ENCODE measurements around the gene USP4. TPM values are rescaled to one million over a fixed set of nuclear protein-coding genes. Genes with fewer than 3 reads are reported as not detected.
"Not testable (repeated sequence)": the region's sequence is repeated elsewhere in the genome, so short reads cannot be mapped to it uniquely, and the experiment has no call there.

The USP4 gene, protein sequence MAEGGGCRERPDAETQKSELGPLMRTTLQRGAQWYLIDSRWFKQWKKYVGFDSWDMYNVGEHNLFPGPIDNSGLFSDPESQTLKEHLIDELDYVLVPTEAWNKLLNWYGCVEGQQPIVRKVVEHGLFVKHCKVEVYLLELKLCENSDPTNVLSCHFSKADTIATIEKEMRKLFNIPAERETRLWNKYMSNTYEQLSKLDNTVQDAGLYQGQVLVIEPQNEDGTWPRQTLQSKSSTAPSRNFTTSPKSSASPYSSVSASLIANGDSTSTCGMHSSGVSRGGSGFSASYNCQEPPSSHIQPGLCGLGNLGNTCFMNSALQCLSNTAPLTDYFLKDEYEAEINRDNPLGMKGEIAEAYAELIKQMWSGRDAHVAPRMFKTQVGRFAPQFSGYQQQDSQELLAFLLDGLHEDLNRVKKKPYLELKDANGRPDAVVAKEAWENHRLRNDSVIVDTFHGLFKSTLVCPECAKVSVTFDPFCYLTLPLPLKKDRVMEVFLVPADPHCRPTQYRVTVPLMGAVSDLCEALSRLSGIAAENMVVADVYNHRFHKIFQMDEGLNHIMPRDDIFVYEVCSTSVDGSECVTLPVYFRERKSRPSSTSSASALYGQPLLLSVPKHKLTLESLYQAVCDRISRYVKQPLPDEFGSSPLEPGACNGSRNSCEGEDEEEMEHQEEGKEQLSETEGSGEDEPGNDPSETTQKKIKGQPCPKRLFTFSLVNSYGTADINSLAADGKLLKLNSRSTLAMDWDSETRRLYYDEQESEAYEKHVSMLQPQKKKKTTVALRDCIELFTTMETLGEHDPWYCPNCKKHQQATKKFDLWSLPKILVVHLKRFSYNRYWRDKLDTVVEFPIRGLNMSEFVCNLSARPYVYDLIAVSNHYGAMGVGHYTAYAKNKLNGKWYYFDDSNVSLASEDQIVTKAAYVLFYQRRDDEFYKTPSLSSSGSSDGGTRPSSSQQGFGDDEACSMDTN
- total RNA-seq (ENCODE audit: insufficient read depth, low replicate concordance) = 14.4 TPM

DNA sequence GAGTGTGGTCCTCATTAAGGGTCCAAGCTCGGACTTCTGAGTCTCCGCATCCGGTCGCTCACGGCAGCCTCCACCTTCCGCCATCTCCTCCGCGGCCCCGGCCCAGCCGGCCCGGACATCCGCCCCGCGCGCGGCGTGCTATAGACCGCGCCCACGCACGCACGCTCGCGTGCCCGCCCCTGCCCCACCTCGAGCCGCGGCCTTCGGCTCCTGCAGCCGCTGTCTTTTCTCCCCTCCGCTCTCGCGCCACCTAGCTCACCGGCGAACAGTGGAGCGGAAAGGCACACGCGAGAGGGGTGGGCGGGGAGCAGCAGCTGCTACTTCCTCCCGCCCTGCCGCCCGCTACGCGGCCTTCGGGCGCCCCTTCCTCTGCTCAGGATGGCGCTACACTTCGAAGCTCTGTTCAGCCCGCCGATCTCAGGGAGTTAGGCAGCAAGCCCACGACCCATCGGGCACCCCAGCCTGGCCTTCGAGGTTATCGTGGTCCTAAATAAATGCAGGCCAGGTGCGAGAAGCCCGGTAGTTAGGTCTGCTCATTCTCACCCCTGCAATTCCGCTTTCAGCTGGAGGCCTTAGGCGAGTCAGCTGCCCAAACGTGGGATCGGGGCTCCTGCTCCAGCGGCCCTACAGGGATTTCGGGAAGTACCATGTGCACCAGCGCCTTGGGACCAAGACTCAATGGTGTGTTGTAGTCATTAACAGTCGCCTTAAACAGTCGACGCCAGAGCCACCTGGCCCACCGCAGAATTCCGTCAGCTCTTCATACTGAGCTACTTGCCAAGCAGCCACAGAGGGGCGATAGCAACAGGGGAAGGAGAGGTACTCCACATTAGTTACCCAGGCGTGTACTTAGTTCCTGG lies at the start of gene USP4:
USP4 (minus strand) TSS at position 113 of the 860 bp plus-strand sequence; CDS start at position 84, 29 bp downstream.
- peak; percentile 96 for DNase-seq (ENCODE audit: low spot score)

DNA sequence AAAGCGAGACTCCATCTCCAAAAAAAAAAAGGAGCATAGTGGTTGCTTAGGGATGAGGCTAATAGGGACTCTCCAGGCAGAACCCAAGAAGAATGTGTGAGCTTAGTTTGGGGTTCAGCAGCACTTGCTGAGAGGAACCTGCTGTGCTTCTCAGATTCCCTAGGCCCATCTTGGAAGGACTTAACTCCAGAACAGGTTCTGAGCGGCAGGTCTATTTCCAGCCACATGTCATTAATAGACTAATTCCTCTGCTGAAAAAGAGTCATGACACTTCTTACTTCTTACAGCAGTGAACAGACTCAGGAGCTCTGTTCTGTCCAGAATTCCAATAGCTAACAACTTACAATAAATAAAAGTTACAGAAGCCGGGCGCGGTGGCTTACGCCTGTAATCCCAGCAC lies 49.4 kb upstream of the USP4 start:
- DNase-seq (ENCODE audit: low spot score) = no peak

DNA sequence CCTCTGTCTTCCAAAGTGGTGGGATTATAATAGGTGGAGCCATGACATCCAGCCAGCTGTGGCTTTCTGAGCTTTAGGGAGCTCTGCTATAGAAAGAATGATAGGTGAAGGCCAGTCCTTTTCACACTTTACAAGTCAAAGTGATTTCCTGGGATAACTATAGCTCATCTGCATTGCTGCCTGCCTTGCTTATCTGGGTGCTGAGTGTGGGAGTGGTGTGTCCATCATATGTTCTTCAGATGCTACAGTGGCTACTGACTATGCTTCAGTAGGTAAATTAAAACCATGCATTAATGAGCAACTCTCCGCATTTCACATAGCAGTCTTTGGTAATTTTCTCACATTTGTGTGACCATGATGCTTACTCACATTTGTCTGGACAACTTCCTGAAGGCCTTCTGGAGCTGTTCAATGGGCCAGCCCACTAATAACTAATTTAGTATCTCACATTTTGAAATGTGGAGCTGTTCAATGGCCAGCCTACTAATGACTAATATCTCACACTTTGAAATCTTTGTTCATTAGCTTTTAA lies 48.5 kb upstream of the USP4 start:
- DNase-seq (ENCODE audit: low spot score) = no peak

DNA sequence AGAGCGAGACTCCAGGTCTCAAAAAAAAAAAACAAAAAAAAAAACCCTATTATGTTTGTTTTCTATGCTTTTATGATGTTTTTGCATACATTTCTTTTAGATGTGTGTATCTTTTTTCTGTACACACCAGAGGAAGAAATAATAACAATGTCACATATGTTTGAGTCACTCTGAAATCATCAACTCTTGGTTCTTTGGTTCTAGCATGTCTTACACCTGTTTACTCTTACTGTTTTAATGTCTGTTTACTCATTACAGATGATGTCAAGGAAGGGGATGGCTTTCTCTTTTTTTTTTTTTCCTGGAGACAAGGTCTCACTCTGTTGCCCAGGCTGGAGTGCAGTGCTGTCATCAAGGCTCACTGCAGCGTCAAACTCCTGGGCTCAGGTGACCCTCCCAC lies 47.9 kb upstream of the USP4 start:
- DNase-seq (ENCODE audit: low spot score) = no peak

DNA sequence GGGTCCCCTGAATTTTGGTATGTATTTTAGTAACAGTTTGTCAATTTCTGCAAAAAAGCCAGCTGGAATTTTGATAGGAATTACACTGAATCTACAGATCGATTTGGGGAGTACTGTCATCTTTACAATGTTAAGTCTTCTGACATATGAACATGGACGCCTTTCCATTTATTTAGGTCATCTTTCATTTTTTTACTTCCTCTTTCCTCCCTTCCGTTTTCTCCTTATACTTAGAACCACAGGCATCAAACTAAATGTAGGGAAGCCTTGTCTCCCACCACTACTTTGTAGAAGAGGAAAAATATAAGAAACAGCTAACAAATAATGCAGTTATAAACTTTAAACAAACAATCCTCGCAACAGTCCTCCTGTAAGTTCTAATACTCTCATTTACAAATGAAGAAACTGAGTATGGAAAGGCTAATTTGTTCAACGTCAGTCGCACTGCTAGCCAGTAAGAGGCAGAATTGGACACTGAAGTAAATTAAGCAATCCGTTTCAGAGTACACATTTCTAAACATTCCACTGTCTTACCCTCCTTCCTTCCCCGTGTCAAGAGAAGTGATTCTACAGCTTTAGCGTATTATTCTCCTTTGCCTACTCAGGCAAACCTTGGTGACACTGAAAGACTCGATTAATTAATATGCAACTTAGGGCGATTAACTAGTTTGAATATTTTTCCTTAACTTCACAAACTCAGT lies 46.4 kb upstream of the USP4 start:
- DNase-seq (ENCODE audit: low spot score) = no peak

DNA sequence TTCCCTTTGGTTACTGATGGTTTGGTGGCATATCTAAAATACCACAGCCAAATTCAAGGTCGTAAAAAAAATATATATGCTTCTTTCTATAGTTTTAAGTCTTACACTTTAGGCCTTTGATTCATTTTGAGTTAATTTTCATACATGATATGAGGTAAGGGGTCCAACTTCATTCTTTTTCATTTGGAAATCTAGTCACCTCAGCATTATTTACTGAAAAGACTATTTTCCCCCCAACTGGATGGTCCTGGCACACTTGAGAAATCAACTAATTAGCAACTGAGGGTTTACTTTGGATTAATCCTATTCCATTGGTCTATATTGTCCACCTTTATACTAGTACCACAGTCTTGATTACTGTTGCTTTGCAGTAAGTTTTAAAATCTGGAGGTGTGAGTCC lies 45.8 kb upstream of the USP4 start:
- no peak for DNase-seq (ENCODE audit: low spot score)

DNA sequence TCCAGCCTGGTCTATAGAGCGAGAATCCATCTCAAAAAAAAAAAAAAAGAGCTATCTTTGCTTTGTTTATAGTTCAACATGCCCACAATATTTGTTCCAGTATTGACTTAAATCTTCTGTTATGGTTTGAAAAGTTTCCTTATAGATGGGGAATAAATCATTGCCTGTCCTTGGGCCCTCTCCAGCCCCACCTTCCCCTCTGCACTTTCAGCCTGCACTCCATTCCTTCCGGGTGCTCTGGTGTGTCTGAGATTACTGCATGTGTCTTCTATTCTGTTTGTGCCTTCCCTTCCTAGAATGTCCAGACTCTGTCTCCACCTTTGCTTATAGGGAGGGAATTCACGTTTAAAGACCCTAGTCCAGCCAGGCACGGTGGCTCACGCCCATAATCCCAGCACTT lies 43.5 kb upstream of the USP4 start:
- no peak for DNase-seq (ENCODE audit: low spot score)

DNA sequence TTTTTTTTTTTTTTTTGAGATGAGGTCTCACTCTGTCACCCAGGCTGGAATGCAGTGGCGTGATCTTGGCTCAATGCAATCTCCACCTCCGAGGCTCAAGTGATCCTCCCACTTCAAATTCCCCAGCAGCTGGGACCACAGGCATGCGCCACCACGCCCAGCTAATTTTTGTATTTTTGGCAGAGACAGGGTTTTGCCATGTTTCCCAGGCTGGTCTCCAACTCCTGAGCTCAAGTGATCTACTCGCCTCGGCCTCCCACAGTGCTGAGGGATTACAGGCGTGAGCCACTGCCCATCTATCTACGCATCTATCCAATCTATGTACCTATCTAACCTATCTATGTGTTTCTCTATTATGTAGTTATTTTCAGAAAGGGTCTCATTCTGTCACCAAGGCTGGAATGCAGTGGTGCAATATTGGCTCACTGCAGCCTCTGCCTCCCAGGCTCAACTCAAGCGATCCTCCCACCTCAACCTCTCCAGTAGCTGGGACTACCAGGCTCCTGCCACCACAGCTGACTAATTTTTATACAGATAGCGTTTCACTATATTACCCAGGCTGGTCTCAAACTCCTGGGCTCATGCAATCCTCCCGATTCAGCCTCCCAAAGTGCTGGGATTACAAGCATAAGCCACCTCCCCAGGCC lies 38.5 kb upstream of the USP4 start:
- DNase-seq (ENCODE audit: low spot score) = peak; percentile 16

DNA sequence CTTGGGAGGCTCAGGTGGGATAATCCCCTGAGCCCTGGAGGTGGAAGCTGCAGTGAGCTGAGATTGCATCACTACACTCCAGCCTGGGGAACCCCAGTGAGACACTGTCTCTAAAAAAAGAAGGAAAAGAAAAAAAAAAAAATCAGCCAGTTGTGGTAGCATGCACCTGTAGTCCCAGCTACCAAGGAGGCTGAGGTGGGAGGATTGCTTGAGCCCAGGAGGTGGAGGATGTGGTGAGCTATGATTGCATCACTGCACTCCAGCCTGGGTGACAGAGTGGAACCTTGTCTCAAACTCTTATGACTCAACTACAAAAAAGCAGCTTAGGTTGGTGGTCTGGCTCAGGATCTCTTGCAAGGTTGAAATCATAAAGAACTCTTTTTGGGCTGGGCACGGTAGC lies 37.6 kb upstream of the USP4 start:
- no peak for DNase-seq (ENCODE audit: low spot score)

DNA sequence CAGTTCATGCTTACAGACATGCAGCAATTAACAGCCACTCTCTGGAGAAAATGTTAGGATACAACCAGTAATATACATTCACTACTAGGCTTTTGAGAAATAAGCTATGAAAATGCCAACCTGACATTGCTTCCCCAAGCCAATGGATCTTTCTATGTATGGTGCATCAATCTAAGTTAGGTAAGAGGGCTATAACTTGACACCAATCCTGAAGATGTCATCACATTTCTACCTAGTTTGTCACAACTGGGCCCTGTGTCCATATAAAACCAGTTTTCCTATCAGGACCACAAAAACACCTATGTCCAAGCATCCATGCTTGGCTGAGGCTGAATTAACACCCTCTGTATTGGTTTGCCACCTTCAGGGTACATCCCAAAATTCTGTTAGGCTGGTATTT lies 32.1 kb upstream of the USP4 start:
- DNase-seq (ENCODE audit: low spot score) = no peak

DNA sequence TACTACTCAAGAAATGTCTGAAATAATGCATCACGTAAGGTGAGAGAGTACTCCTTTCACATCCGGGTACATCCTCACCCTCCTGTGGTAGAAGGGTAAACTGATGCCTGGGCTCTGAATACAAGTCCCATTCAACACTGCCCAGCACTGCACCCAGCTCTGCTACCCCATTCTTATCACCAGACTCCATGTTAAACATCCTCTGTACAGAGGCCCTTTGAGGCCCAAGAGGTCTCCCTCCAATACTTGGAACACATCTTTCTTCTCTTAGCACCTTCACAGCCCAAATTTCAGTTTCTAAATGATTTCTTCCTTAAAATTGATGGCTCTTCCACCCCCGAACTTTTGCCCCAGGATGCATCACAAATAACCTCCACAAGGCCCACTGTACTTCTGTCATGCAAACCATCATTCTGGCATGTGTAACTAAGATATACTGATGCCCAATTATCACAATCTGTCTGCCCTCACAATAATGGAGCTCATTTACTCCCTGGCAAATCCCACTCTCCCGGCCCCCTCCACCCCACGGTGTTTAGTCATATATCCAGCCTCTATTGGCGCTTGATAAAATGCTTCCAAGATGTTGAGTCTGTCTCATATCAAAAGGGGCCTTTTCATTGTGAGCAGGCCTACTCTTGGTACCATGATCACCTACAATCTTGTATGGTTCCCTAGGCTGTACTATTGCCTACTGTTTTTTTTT lies 30.9 kb upstream of the USP4 start:
- no peak for DNase-seq (ENCODE audit: low spot score)

DNA sequence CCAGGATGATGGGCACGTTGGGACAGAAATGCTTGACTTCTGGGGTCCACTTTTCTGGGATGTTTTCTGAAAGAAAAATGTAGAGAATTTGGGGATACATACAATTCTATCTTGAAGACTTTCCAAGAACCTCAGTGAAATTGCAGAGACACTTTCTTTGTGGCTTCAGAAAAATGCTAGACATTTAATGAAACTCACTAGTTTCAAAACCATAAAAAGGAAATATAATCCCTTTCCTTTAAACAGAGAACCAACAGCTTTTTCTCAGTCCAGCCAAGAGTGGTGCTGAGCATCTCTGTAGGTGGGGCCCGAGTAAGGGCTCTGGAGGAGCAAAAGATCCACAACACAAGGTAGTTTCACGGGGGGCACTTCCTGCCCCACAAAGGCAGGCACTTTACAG lies 22.7 kb upstream of the USP4 start:
- DNase-seq (ENCODE audit: low spot score) = no peak

DNA sequence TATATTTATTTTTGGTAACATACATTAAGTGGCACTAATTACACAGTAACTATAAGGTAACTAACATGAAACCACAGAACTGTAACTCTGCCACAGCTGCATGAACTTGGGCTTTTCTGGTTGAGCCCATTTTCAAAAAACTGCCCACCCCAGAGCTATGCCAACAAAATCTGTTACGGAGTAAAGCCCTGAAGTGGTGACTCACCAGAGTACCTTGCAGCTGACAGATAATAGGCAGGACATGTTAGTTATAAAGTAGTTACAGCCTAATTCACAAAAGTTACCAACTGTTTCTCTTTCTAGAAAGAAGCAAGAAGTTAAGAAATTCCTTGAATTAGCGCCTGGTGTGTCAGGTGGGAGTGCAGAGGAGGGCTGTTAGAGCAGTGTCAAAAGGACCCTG lies 19.8 kb upstream of the USP4 start:
- DNase-seq (ENCODE audit: low spot score) = no peak

DNA sequence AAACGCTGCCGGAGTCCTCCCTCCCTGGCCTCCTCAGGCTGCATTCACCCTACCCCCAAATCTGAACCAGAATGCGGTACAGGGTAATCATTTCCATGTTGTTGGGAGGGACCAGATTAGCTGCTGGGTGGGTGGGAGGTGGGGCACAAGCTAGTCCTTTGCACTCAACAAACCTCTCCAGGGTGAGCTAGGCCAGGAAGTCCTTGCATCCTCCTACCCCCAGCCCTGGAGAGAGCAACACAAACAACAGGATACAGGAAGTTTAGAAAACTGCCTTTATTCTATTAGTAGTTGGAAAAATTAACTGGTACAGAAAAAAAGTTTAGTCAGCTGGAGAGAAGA lies 19.0 kb upstream of the USP4 start:
- no peak for DNase-seq (ENCODE audit: low spot score)

DNA sequence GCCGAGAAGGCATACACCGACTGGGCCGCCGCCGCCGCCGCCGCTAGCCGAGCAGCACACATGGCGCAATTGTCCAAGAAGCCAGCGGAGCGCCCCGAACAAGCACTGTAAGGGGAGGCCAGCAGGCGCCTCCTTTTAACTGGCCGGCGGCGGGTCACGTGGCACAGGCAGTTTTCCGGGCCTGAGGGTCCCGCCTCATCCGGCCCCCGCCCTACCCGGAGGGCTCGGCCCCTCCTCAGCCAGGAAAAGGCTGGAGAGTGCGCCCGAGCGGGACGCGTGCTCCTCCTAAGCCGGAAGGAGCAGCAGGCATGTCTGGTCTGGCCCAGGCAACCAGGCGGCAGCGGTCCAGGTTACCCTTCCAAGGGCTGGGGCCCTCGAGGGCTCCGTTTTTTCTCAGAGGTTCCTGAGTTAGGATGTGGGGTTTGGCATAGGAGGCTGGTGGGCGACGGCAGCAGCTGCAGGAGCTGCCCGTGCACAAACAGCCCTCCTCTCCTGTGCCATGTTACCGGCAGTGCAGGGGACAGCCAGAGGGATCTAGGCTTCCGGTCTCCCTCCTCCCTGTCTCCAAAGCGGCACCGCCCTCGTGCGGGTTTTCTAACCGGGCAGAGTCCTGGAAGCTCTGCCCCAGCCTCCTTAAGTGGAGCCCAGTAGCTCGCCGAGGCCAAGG lies 18.5 kb upstream of the USP4 start, which contains the start of gene GPX1:
GPX1 (minus strand) TSS at position 137 of the 667 bp plus-strand sequence; CDS start at position 62, 75 bp downstream.
- DNase-seq (ENCODE audit: low spot score) = peak; percentile 98

DNA sequence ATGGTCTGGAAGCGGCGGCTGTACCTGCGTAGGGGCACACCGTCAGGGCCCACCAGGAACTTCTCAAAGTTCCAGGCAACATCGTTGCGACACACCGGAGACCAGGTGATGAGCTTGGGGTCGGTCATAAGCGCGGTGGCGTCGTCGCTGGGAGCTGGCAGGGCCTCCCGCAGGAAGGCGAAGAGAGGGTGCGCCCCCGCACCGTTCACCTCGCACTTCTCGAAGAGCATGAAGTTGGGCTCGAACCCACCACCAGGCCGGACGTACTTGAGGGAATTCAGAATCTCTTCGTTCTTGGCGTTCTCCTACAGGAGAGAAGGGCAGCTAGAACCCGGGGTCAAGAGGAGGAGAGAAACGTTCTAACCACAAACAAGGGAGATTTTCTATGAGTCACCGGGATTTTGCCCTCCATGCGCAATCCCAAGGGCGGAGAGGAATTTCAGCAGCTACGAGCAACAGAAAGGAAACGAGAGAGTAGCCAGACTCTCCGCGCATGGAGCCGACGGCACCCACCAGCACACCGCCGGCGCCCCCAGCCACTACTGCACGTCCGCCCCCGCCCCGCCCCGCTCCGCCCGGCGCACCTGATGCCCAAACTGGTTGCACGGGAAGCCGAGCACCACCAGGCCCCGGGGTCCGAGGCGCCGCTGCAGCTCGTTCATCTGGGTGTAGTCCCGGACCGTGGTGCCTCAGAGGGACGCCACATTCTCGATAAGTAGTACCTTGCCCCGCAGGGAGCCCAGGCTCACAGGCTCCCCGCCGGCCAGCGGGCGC lies 17.8 kb upstream of the USP4 start:
- peak; percentile 79 for DNase-seq (ENCODE audit: low spot score)

DNA sequence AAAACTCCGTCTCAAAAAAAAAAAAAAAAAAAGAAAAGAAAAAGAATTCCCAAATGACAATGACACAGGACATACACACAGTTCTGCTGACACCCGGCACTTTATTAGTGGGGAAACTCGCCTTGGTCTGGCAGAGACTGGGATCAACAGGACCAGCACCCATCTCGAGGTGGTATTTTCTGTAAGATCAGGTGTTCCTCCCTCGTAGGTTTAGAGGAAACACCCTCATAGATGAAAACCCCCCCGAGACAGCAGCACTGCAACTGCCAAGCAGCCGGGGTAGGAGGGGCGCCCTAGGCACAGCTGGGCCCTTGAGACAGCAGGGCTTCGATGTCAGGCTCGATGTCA lies 17.2 kb upstream of the USP4 start:
- DNase-seq (ENCODE audit: low spot score) = not testable (repeated sequence)

DNA sequence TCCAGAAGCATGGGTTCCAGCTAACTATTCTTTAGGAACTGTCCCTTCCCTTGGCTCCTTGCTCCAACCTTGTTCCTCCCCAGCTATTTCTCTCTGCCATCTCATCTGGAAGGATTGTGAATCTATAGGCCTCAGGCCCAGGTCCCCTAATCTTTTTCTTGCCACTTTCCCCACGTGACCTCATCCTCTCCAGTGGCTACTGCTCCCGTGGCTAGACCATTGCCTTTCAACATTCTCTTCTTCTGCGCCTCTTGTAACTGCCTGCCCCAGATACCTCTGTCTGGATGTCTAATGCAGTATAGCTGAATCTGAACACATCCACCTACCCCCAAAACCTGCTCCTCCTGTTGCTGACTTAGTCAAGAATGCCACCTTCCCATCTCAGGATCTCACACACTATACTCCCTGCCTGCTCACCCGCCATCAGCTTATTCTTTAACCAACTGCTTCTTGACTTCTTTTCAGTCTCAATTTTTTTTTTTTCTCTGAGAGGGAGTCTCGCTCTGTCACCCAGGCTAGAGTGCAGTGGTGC lies 13.1 kb upstream of the USP4 start:
- DNase-seq (ENCODE audit: low spot score) = no peak
